Thoracic aorta (tissue), 2 donors: ENCODE measurements around the gene SRSF2. TPM values are rescaled to one million over a fixed set of nuclear protein-coding genes. Genes with fewer than 3 reads are reported as not detected.
A peak's percentile ranks its signal among the peaks of the same experiment; 100 is the strongest.

Experiments
- ATAC-seq: fragments of 150-250 bp; one replicate; pipeline ENCODE4 v1.8.0; 2017; ENCODE audit warnings: low read depth; ENCODE audit not compliant: insufficient number of reproducible peaks, low FRiP score
- DNase-seq: peaks from one replicate; pipeline ENCODE4 v3.0.0-alpha.2; 2020; ENCODE audit warnings: low spot score
- H3K27ac ChIP-seq, 2 donors: fragments of 200-600 bp; sonication (generic); 1 replicate in 1 of 2; 2 replicates in 1 of 2; pipeline ENCODE4 v1.5.1; 2016; ENCODE audit warnings: mild to moderate bottlenecking in 2 of 2, moderate library complexity in 2 of 2
- H3K27me3 ChIP-seq: fragments of 200-600 bp; sonication (generic); replicated peaks from 2 replicates; pipeline ENCODE4 v1.6.0; 2016; ENCODE audit warnings: mild to moderate bottlenecking; ENCODE audit not compliant: insufficient read depth
- H3K36me3 ChIP-seq: fragments of 200-600 bp; sonication (generic); one replicate; pipeline ENCODE4 v1.5.1; 2016
- H3K4me1 ChIP-seq, 2 donors: fragments of 200-600 bp; sonication (generic); 1 replicate in 1 of 2; 2 replicates in 1 of 2; pipeline versions ENCODE4 v1.5.1 to v1.6.0; 2016; ENCODE audit warnings: low read depth in 2 of 2, mild to moderate bottlenecking in 1 of 2; ENCODE audit not compliant: control insufficient read depth in 1 of 2
- H3K4me3 ChIP-seq: fragments of 200-600 bp; sonication (generic); 2 replicates; pipeline ENCODE4 v1.5.1; 2016; ENCODE audit warnings: mild to moderate bottlenecking
- H3K9me3 ChIP-seq: fragments of 200-600 bp; sonication (generic); 2 replicates; pipeline ENCODE4 v1.5.1; 2016
- total RNA-seq, 2 donors: library from RNA; depleted of rRNA; stranded (reverse); fragments of >200 nt; gene quantifications; one replicate each; pipeline versions ENCODE4 v1.1.0 to v1.2.3, GENCODE V29; 2016
- TF ChIP-seq, protein P1 (sequence below): fragments of 200-600 bp; sonication (generic); IDR thresholded peaks from one replicate; pipeline ENCODE4 v1.5.1; 2019; ENCODE audit warnings: antibody characterized with exemption

SRSF2 gene
- total RNA-seq, 2 donors from 2014 or later, result 265 to 266 TPM

DNA sequence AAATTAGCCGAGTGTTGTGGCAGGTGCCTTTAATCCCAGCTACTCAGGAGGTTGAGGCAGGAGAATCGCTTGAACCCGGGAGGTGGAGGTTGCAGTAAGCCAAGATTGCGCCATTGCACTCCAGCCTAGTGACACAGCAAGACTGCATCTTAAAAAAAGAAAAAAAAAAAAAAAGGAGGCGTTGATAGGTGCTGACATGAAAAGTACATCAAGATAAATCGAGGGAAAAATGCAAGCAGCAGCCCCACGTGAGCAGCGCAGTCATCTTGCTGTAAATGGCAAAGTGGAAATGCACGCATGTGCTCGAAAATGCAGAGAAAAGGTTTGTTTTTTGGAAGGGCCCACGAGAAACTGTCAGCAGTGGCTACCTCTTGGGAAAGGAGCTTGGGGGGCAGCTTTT is 47.3 kb downstream of the SRSF2 start:
- Histone ChIP-seq H3K27ac (no peak overlapping the region), H3K9me3 (no peaks in the 10 kb centered on the region), H3K36me3 (peaks cover 12% of the 10 kb centered on the region), H3K4me1 (peaks cover 33 to 69% of the 10 kb centered on the region in 2 donors), H3K27me3 (no peaks in the 10 kb centered on the region), H3K4me3 (no peak overlapping the region)
- ATAC-seq, result no peak
- DNase-seq, result no peak
- TF ChIP-seq, protein P1, sequence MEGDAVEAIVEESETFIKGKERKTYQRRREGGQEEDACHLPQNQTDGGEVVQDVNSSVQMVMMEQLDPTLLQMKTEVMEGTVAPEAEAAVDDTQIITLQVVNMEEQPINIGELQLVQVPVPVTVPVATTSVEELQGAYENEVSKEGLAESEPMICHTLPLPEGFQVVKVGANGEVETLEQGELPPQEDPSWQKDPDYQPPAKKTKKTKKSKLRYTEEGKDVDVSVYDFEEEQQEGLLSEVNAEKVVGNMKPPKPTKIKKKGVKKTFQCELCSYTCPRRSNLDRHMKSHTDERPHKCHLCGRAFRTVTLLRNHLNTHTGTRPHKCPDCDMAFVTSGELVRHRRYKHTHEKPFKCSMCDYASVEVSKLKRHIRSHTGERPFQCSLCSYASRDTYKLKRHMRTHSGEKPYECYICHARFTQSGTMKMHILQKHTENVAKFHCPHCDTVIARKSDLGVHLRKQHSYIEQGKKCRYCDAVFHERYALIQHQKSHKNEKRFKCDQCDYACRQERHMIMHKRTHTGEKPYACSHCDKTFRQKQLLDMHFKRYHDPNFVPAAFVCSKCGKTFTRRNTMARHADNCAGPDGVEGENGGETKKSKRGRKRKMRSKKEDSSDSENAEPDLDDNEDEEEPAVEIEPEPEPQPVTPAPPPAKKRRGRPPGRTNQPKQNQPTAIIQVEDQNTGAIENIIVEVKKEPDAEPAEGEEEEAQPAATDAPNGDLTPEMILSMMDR, result no peak

DNA sequence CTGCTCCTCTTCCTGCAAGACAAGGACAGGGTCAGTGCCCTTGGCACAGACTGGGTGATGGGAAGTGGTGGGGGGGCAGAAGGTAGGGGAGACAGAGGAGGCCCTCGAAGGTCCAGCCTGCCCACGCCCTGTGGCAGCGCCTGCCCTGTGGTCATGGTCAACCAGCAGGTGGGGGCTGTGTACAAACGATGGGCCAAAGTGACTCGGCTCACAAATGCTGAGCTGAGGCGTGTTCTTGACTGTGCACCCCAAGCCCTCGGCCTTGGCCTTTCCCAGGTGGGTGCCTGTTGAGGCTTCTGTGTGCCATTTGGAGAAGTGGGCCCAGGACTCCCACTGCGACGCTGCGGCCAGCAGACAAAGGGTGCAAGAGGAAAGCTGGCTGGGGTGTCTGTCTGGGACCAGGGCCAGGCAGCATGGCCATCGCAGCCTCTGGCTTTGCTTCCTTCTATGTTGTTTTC is 48.9 kb downstream of the SRSF2 start:
- DNase-seq, result no peak
- H3K4me3 ChIP-seq, result peak overlapping the region; percentile 56
- peaks cover 22% of the 10 kb centered on the region for H3K36me3 ChIP-seq
- no peaks in the 10 kb centered on the region for H3K27me3 ChIP-seq
- TF ChIP-seq, protein P1, result no peak
- H3K27ac ChIP-seq, result peak overlapping the region; percentile 93 to 95
- no peaks in the 10 kb centered on the region for H3K9me3 ChIP-seq
- H3K4me1 ChIP-seq, result peaks cover 28 to 54% of the 10 kb centered on the region in 2 donors
- peak; percentile 10 for ATAC-seq

DNA sequence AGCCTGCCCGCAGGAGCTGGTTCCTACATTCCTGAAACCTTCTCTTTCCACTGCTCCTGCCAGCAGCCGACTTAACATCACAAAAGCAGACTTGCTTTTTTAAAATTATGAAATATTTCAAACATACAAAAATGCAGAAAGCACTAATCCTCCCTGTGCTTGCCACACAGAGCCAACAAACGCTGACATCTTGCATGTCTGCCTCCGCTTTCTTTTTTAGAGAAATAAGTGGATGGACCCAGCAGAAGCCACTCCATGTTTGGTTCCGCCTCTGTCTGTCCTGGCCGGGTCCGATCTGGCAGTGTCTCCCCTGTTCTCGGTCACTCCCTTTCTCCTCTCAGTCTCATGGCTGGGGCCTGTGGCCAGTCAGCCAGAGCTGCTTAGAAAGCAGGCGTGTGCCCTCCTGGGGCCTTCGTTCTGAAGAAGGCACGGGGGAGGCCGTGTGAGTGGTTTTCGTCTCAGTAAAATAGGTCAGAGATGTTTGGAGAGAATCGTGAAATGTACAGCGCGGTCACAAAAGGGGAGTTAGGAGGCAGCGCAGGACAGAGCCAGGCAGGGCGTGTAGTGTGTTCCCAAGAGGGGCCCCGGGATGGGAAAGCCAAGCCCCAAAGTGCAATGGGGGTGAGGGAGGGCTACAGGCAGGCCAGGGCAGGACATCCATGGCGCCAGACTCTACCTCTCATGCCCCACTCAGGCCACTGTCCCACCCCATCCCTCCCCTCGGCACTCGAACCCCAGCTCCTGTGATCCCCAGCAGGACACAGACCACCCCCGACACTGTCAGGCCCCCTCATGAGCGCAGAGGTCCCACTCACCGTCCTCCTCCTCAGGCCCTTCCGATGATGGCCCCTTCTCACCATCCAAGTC is 49.6 kb downstream of the SRSF2 start:
- no peaks in the 10 kb centered on the region for H3K27me3 ChIP-seq
- H3K36me3 ChIP-seq, result peaks cover 28% of the 10 kb centered on the region
- ATAC-seq, result no peak
- H3K27ac ChIP-seq, result peak overlapping the region; percentile 93 to 95
- TF ChIP-seq, protein P1, result no peak
- peaks cover 28 to 48% of the 10 kb centered on the region in 2 donors for H3K4me1 ChIP-seq
- DNase-seq, result no peak
- no peaks in the 10 kb centered on the region for H3K9me3 ChIP-seq
- peak overlapping the region; percentile 56 for H3K4me3 ChIP-seq

DNA sequence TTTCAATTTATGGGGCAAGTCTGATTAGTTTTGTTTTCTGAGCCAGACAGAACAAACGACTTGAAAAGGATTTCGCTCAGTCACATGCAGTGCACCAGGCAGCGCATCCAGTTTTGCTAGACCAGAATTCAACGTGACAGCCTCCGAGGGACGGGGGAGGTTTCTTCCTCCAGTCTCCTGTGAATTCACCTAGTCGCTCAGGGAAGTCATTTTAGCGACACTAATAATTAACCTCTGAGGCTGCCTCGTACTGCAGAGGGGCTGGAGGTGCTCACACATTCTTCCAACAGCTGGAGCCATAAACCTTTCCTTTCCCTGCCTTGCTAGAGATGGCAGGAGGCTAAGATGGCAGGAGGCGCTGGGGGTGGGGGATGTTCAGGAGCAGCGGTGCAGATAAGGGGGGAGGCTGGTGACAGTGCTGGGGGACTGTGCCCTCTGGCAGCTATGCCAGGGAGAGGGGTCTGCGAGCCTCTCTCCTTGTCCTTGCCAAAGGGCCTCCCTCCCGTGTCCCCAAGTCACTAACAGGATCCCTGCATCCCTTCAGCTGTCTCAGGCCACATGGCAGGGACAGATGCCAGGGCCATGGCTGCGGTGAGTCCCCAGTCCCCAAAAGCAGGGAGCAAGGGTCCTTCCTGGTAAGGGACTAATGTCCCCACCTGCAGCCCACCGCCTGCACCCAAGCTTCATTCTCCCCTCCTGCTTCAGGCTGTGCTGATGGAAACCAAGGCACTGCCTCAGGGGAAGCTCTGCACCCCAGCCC is 50.4 kb downstream of the SRSF2 start:
- H3K27ac ChIP-seq, result peak overlapping the region; percentile 93 to 95
- DNase-seq, result no peak
- peak overlapping the region; percentile 56 for H3K4me3 ChIP-seq
- no peaks in the 10 kb centered on the region for H3K9me3 ChIP-seq
- peaks cover 30% of the 10 kb centered on the region for H3K36me3 ChIP-seq
- H3K4me1 ChIP-seq, result peaks cover 28 to 48% of the 10 kb centered on the region in 2 donors
- TF ChIP-seq, protein P1, result no peak
- ATAC-seq, result no peak
- no peaks in the 10 kb centered on the region for H3K27me3 ChIP-seq

DNA sequence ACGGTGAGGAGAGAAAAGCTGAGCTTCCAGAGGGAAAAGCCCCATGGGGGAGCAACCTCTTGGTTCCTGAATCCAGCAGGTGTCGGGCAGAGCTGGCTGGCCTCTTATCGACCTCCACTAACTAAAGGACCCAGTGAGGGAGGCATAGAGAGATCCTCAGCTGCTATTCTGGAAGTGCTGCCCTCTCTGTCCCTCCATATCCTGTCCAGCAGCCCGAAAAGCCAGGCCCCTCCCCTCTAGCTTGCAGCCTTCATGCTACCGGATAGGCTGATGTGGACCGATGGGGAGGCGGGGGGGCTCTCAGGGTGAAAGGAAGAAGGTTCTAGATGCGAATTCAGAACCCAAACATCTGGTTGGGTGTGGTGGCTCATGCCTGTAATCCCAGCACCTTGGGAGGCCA is 51.3 kb downstream of the SRSF2 start:
- no peak for ATAC-seq
- DNase-seq, result no peak
- H3K9me3 ChIP-seq, result no peaks in the 10 kb centered on the region
- H3K4me1 ChIP-seq, result peaks cover 28 to 46% of the 10 kb centered on the region in 2 donors
- H3K4me3 ChIP-seq, result no peak overlapping the region
- TF ChIP-seq, protein P1, result no peak
- peaks cover 30% of the 10 kb centered on the region for H3K36me3 ChIP-seq
- no peaks in the 10 kb centered on the region for H3K27me3 ChIP-seq
- peak overlapping the region; percentile 93 to 95 for H3K27ac ChIP-seq
